Measurements from ENCODE around the gene GRIA1.

The GRIA1 gene

DNA sequence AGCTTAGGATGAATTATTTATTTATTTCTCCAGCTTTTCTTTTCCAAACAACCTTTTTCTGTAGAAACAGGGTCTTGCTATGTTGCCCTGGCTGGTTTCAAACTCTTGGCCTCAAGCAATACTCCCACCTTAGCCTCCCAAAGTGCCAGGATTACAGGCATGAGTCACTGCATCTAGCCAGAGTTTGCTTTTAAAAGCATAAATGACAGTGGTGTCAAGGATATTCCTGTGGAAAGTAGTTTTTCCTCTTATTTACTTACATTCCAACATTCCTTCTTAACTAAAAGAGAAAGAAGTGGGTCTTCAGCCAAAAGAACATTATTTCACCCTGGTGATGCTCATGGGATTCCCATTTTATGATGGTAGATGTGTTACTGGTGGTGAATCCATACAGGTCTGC lies 62.4 kb downstream of the GRIA1 start:
- no peak for DNase-seq

DNA sequence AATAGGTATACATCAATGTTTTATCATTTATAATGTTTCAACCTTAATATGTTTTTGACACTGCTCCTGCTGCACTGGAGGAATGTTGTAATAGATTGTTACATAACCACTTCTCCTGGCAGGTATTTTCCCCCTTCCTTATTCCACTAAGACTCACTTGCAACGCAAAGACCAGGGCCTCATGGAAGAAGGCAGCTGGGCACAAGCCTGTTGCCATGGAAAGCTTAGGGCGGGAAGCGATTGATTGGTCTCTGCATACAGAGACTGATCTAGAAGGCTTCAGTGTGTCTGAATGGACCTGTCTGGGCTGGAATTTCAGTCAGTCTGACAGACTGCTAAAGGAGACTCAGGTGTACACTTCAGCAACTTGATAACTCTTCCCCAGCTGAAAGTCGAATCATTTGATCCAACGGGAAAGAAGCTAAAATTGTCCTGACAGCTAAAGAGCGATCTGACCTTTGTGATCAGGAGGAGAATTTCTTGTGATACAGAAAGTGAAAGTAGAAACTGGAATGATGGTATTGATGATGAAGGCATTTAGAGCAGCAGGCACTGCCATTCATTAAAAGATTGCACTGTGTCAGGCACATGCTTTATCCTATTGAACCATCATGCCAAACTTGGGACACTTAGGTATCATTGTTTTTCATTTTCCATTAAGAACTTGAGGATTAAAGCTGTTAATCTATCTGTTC lies 65.1 kb downstream of the GRIA1 start:
- DNase-seq = no peak

GRCh38 chr5:153558957-153559356 lies 68.5 kb downstream of the GRIA1 start:
- DNase-seq = no peak

DNA sequence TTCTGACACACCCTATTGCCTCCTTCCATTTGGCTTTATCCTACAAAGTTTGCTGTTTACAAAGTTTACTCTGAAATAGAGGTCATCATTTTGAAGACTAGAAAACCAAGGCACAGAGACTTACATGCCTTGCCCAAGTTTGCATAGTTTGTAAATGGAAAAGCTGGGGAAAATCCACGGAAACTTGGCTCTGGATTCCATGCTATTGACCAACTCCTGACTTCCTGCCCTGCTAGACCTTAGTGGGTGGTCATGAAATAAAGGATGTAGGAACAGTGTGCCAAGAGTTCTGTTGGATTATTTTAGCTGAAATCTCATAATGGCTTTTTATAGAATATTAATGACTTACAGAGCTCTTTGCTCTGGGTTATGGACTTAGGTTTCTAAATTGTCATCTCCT lies 69.5 kb downstream of the GRIA1 start:
- no peak for DNase-seq

GRCh38 chr5:153562189-153562588 lies 71.7 kb downstream of the GRIA1 start:
- no peak for DNase-seq

DNA sequence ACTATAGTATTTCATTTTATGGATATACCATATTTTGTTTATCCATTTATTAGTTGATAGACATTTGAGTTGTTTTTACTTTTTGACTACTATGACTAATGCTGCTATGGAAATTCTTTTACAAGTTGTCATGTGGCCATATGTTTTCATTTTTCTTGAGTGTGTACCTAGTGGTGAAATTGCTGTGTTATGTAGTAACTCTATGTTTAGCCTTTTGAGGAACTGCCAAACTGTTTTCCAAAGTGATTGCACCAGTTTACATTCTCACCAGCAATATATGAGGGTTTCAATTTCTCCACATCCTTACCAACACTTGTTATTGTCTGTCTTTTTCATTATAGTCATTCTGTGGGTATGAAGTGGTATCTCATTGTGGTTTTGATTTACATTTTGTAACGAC lies 75.4 kb downstream of the GRIA1 start:
- DNase-seq = no peak

GRCh38 chr5:153569036-153569435 lies 78.6 kb downstream of the GRIA1 start:
- DNase-seq = no peak

DNA sequence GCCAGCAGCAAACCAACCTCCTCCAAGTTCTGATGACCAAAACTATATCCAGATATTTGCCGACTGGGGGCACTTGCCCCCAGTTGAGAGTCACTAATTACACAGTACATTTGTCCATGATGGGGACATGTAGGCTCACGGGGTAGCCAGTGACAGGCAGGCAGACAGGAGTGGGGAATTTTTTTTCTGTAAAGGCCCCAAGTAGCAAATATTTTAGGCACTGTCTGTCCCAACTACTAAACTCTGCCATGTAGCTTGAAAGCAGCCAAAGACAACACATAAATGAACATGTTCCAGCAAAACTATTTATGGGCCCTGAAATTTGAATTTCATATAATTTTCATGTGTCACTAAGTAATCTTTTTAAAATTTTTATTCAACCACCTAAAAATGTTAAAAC lies 80.7 kb downstream of the GRIA1 start:
- no peak for DNase-seq

GRCh38 chr5:153572411-153573145 lies 82.1 kb downstream of the GRIA1 start:
- no peak for DNase-seq

- no peak for DNase-seq
Observed at GRCh38 chr5:153573326-153574033, 83.0 kb downstream of the GRIA1 start.

GRCh38 chr5:153584126-153584959 lies 93.9 kb downstream of the GRIA1 start:
- no peak for DNase-seq

DNA sequence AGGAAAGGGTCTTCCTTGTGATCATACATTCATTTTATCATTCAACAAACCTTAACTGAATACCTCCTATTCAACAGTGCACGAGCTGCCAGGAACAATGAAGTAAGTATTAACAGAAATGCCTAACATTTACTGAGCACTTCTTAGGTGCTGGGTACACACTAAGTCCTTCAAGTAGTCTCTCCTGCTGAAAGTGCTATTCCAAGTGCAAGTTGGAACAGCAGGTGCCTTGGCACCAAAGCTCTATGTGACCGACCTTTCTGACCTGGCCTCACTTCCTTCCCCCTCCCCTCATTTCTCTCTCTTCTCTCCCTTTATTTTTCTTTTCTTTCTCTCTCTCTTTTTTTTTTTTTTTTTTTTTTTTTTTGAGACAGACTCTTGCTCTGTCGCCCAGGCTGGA lies 94.5 kb downstream of the GRIA1 start:
- DNase-seq = no peak

DNA sequence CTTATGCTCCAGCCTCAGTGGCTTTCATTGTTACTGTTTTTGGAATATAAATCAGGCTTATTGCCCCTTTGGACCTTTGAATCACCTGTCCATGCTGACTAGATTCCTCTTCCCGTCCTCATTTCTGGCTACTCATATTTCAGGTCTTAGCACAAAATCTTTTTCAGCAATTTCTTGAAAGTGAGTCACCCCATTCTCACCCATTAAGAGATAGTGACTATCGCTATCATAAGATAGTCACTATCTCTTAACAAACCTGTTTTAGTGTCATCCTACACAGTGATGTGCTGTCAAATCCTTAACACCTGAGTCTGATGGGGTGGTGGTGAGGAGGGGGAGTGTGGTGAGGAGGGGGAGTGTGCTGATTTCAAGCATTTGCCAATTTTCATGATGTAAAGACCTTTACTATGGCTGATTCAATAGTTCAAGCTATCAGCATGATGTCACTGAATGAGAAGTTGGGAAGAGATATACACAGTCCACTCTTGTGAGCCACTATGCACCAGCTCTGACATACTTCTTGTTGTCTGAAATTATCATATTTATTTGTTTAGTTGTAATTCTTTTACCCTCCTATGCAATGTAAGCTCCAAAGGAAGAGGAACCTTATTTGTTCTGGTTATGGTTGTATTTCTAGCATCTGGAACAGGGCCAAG lies 95.3 kb downstream of the GRIA1 start:
- DNase-seq = no peak

GRCh38 chr5:153592081-153592480 lies 101.6 kb downstream of the GRIA1 start:
- no peak for DNase-seq

DNA sequence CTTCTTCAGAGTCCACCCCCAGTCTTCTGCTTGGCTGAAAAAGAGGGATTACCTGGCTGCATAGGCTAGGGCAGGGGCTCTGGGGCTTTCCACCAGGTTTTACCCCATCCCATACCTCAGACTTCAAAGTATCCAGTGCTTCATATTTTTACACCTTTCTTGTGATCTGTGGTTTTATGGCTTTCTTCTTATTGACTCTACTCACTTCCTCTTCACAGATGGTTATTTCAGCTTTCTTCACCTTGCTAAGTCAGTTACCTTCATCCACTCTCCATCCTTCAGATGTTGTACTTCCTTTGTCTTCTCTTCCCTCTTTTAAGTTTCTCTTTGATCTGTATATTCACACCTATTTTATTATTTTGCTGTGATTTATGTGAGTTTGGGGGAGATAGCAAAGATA lies 104.3 kb downstream of the GRIA1 start:
- DNase-seq = no peak

DNA sequence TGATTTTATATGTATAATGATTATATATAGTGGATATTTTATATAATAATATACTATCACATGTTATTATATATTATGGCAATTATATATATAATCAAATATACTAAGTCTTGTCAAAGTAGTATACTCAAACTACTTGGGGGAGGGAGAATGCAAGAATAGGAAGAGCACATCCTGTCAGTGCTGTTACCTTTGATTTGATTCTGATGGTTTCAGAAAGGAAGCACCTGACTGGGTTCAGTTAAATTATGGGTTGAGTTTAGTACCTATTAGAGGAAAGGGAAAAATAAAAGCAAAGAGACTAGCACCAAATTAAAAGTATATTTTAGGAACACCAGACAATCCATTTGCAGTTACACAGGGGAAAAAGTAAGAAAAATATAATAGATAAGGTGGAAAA lies 107.6 kb downstream of the GRIA1 start:
- no peak for DNase-seq

DNA sequence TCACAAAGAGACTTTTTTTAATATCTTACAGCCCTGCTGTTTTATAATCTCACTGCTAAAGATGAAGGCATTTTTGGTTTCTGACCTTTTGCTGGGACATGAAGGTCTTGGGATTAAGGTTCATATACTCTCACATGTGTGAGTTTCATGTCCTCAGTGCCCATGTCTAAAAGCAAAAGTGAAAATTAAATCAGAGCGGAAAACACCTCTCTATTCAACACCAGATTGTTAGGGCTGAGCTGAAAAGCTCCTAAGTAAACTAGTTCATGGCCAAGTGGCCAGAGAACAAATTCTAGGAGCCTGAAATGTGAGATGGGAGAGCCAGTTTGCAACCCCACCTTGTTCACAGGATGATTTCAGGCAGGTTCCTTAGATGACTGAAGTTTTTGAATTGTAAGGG lies 110.9 kb downstream of the GRIA1 start:
- DNase-seq = no peak

GRCh38 chr5:153605386-153605785 lies 114.9 kb downstream of the GRIA1 start:
- DNase-seq = no peak

GRCh38 chr5:153610009-153610408 lies 119.5 kb downstream of the GRIA1 start:
- DNase-seq = no peak

DNA sequence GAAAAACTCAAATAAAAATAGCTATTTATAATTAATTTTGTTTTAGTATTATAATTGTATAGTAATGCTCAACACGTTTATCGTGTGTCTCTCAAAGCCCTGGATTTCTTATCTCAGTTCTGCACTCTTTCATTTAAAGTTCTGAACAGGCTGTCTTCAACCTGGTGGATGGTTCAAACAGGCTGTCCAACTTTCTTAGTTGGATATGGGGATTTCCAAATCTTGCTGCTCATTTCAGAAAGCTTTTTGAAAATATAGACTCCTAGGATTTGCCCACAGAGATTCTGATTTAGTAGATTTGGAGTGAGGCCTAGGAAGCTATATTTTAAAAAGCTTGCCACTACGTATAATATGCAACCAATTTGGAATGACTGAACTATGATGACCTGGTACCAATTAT lies 120.3 kb downstream of the GRIA1 start:
- DNase-seq = no peak

- DNase-seq = no peak
Observed at GRCh38 chr5:153613144-153613543, 122.7 kb downstream of the GRIA1 start.

- no peak for DNase-seq
Observed at GRCh38 chr5:153613672-153614071, 123.2 kb downstream of the GRIA1 start.

DNA sequence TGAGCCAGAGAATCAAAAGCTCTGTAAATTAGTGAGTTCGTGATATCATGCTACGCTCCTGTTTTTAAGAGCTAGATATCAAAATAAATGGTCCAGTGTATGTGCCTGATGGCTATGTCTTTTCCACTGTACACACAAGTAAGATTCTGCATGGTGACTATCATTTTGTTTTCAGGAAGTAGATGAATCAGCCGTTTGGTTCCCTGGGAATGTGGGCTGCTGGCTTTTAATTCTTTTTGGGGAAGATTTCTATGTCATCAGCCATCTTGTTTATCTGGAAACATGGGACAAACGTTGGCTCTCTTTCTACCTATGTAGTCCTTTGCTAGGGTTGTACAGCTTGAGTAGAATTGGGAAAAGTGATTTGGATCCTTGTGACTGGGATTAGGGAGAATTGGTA lies 126.7 kb downstream of the GRIA1 start:
- no peak for DNase-seq
